ENCODE measurements around the gene ADAMTS14.
"Not testable (repeated sequence)": the region's sequence is repeated elsewhere in the genome, so short reads cannot be mapped to it uniquely, and the experiment has no call there.

ADAMTS14 gene

GRCh38 chr10:70634011-70634410, 38.3 kb upstream of the ADAMTS14 start:
- Histone ChIP-seq H3K9ac (ENCODE audit: low read depth, low read length) (no peak overlapping the region), H4K20me1 (ENCODE audit: insufficient read depth, low read length) (no peaks in the 10 kb centered on the region), H3K4me1 (ENCODE audit: insufficient read depth, low read length) (no peaks in the 10 kb centered on the region), H3K36me3 (ENCODE audit: insufficient read depth, low read length) (no peaks in the 10 kb centered on the region), H3K4me2 (ENCODE audit: insufficient read depth, low read length) (no peak overlapping the region), H3K79me2 (ENCODE audit: insufficient read depth, low read length) (no peaks in the 10 kb centered on the region), H3K27me3 (ENCODE audit: insufficient read depth, low read length, poor library complexity) (no peaks in the 10 kb centered on the region), H2AFZ (ENCODE audit: low read depth, low read length) (no peak overlapping the region), H3K4me3 (ENCODE audit: low read depth in 1 of 2, low read length in 2 of 2) (no peak overlapping the region), H3K27ac (ENCODE audit: low read length) (no peak overlapping the region), H3K9me3 (ENCODE audit: insufficient read depth, low read length, severe bottlenecking) (no peaks in the 10 kb centered on the region)
- ATAC-seq (ENCODE audit: insufficient read depth, low read depth): no peak
- TF ChIP-seq EZH2 (IDR thresholded peaks at IDR 0.05; ENCODE audit: borderline replicate concordance, low read depth, low read length, severe bottlenecking): no peak
- DNase-seq: no peak

GRCh38 chr10:70634515-70634914, 37.8 kb upstream of the ADAMTS14 start:
- DNase-seq; ATAC-seq (ENCODE audit: insufficient read depth, low read depth); H3K36me3 ChIP-seq (ENCODE audit: insufficient read depth, low read length); H3K27ac ChIP-seq (ENCODE audit: low read length); H3K27me3 ChIP-seq (ENCODE audit: insufficient read depth, low read length, poor library complexity); H4K20me1 ChIP-seq (ENCODE audit: insufficient read depth, low read length); H3K79me2 ChIP-seq (ENCODE audit: insufficient read depth, low read length); H2AFZ ChIP-seq (ENCODE audit: low read depth, low read length); H3K4me2 ChIP-seq (ENCODE audit: insufficient read depth, low read length); H3K9ac ChIP-seq (ENCODE audit: low read depth, low read length); H3K9me3 ChIP-seq (ENCODE audit: insufficient read depth, low read length, severe bottlenecking); H3K4me1 ChIP-seq (ENCODE audit: insufficient read depth, low read length); H3K4me3 ChIP-seq (ENCODE audit: low read depth in 1 of 2, low read length in 2 of 2): not testable (repeated sequence)

- H3K36me3 ChIP-seq (ENCODE audit: insufficient read depth, low read length); H3K4me1 ChIP-seq (ENCODE audit: insufficient read depth, low read length); H3K4me3 ChIP-seq (ENCODE audit: low read depth in 1 of 2, low read length in 2 of 2); H3K27me3 ChIP-seq (ENCODE audit: insufficient read depth, low read length, poor library complexity); H3K27ac ChIP-seq (ENCODE audit: low read length); H2AFZ ChIP-seq (ENCODE audit: low read depth, low read length); H4K20me1 ChIP-seq (ENCODE audit: insufficient read depth, low read length); H3K79me2 ChIP-seq (ENCODE audit: insufficient read depth, low read length); H3K9me3 ChIP-seq (ENCODE audit: insufficient read depth, low read length, severe bottlenecking); ATAC-seq (ENCODE audit: insufficient read depth, low read depth); H3K4me2 ChIP-seq (ENCODE audit: insufficient read depth, low read length); DNase-seq; H3K9ac ChIP-seq (ENCODE audit: low read depth, low read length): not testable (repeated sequence)
Measured at GRCh38 chr10:70639640-70640383, 32.5 kb upstream of the ADAMTS14 start.

- not testable (repeated sequence) for H2AFZ ChIP-seq (ENCODE audit: low read depth, low read length); H3K27ac ChIP-seq (ENCODE audit: low read length); H3K9ac ChIP-seq (ENCODE audit: low read depth, low read length); H3K4me2 ChIP-seq (ENCODE audit: insufficient read depth, low read length); H3K9me3 ChIP-seq (ENCODE audit: insufficient read depth, low read length, severe bottlenecking); H3K27me3 ChIP-seq (ENCODE audit: insufficient read depth, low read length, poor library complexity); H4K20me1 ChIP-seq (ENCODE audit: insufficient read depth, low read length); H3K4me1 ChIP-seq (ENCODE audit: insufficient read depth, low read length); H3K79me2 ChIP-seq (ENCODE audit: insufficient read depth, low read length); ATAC-seq (ENCODE audit: insufficient read depth, low read depth); DNase-seq; H3K4me3 ChIP-seq (ENCODE audit: low read depth in 1 of 2, low read length in 2 of 2); H3K36me3 ChIP-seq (ENCODE audit: insufficient read depth, low read length)
Measured at GRCh38 chr10:70643272-70643671, 29.0 kb upstream of the ADAMTS14 start.

GRCh38 chr10:70644959-70645358, 27.3 kb upstream of the ADAMTS14 start:
- not testable (repeated sequence) for H3K4me1 ChIP-seq (ENCODE audit: insufficient read depth, low read length); H3K36me3 ChIP-seq (ENCODE audit: insufficient read depth, low read length); DNase-seq; H3K27ac ChIP-seq (ENCODE audit: low read length); H3K79me2 ChIP-seq (ENCODE audit: insufficient read depth, low read length); H3K27me3 ChIP-seq (ENCODE audit: insufficient read depth, low read length, poor library complexity); H4K20me1 ChIP-seq (ENCODE audit: insufficient read depth, low read length); H3K4me3 ChIP-seq (ENCODE audit: low read depth in 1 of 2, low read length in 2 of 2); H2AFZ ChIP-seq (ENCODE audit: low read depth, low read length); ATAC-seq (ENCODE audit: insufficient read depth, low read depth); H3K9ac ChIP-seq (ENCODE audit: low read depth, low read length); H3K4me2 ChIP-seq (ENCODE audit: insufficient read depth, low read length)
- peaks cover 23% of the 10 kb centered on the region for H3K9me3 ChIP-seq (ENCODE audit: insufficient read depth, low read length, severe bottlenecking)

GRCh38 chr10:70647086-70647485, 25.2 kb upstream of the ADAMTS14 start:
- no peaks in the 10 kb centered on the region for H3K4me1 ChIP-seq (ENCODE audit: insufficient read depth, low read length)
- no peak overlapping the region for H3K4me2 ChIP-seq (ENCODE audit: insufficient read depth, low read length)
- H3K27me3 ChIP-seq (ENCODE audit: insufficient read depth, low read length, poor library complexity): no peaks in the 10 kb centered on the region
- no peak for DNase-seq
- no peaks in the 10 kb centered on the region for H3K36me3 ChIP-seq (ENCODE audit: insufficient read depth, low read length)
- H3K27ac ChIP-seq (ENCODE audit: low read length): no peak overlapping the region
- no peak for ATAC-seq (ENCODE audit: insufficient read depth, low read depth)
- H3K9me3 ChIP-seq (ENCODE audit: insufficient read depth, low read length, severe bottlenecking): peaks cover 40% of the 10 kb centered on the region
- H4K20me1 ChIP-seq (ENCODE audit: insufficient read depth, low read length): no peaks in the 10 kb centered on the region
- H3K4me3 ChIP-seq (ENCODE audit: low read depth in 1 of 2, low read length in 2 of 2): no peak overlapping the region
- no peaks in the 10 kb centered on the region for H3K79me2 ChIP-seq (ENCODE audit: insufficient read depth, low read length)
- TF ChIP-seq CTCF (IDR thresholded peaks at IDR 0.05; ENCODE audit: borderline replicate concordance, extremely low read depth, low read length, poor library complexity, severe bottlenecking) (no peak), EZH2 (IDR thresholded peaks at IDR 0.05; ENCODE audit: borderline replicate concordance, low read depth, low read length, severe bottlenecking) (no peak)
- H3K9ac ChIP-seq (ENCODE audit: low read depth, low read length): no peak overlapping the region
- H2AFZ ChIP-seq (ENCODE audit: low read depth, low read length): no peak overlapping the region
